ENCODE measurements around the gene MICAL2. TPM values are rescaled to one million over a fixed set of nuclear protein-coding genes. Genes with fewer than 3 reads are reported as not detected.

The MICAL2 gene
- total and polyA plus RNA-seq, 10 of the 15 experiments (the other 5 are each of a cell fraction or from before 2014, with no cell fraction given) = 0.90 to 5.6 (median 2.4) TPM

DNA sequence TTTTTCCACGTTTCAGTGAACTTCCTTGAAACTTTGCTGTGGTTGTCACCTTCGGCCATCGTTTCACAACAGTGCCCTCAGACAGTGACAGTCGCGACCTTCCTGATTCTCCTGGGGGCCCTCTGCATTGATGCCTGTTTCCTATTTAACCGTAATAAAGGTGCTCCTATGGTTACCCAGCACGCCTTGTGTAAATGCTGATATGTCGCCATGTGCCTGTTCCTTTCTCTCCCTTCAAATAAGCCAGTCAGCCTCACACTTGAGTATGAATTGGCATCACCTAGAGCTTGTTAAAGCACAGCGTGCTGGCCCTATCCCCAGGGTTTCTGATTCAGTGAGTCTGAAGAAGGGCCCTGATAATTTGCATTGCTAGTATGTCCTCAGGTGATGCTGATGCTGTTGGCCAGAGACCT lies 104.8 kb downstream of the MICAL2 start (continued):
- TF ChIP-seq, protein P1, sequence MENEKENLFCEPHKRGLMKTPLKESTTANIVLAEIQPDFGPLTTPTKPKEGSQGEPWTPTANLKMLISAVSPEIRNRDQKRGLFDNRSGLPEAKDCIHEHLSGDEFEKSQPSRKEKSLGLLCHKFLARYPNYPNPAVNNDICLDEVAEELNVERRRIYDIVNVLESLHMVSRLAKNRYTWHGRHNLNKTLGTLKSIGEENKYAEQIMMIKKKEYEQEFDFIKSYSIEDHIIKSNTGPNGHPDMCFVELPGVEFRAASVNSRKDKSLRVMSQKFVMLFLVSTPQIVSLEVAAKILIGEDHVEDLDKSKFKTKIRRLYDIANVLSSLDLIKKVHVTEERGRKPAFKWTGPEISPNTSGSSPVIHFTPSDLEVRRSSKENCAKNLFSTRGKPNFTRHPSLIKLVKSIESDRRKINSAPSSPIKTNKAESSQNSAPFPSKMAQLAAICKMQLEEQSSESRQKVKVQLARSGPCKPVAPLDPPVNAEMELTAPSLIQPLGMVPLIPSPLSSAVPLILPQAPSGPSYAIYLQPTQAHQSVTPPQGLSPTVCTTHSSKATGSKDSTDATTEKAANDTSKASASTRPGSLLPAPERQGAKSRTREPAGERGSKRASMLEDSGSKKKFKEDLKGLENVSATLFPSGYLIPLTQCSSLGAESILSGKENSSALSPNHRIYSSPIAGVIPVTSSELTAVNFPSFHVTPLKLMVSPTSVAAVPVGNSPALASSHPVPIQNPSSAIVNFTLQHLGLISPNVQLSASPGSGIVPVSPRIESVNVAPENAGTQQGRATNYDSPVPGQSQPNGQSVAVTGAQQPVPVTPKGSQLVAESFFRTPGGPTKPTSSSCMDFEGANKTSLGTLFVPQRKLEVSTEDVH (IDR thresholded peaks at IDR 0.05; ENCODE audit: low read depth, partially characterized antibody) = no peak
- TF ChIP-seq NR2F1 (conservative IDR thresholded peaks at IDR 0.05) (0 out of 2 replicates have a peak, but pooled peaks have one; percentile 19), IKZF2 (IDR thresholded peaks at IDR 0.05) (peak in 1 of 2 experiments; percentile 13; a peak in 1 of 4 replicates), HDAC2 (IDR thresholded peaks at IDR 0.05) (no peak), NFXL1 (IDR thresholded peaks at IDR 0.05; ENCODE audit: borderline replicate concordance) (no peak), PAX8 (IDR thresholded peaks at IDR 0.05) (no peak), ZBED1 (IDR thresholded peaks at IDR 0.05; ENCODE audit: borderline replicate concordance) (peak; percentile 23; the same call in 1 of the 2 replicates)

DNA sequence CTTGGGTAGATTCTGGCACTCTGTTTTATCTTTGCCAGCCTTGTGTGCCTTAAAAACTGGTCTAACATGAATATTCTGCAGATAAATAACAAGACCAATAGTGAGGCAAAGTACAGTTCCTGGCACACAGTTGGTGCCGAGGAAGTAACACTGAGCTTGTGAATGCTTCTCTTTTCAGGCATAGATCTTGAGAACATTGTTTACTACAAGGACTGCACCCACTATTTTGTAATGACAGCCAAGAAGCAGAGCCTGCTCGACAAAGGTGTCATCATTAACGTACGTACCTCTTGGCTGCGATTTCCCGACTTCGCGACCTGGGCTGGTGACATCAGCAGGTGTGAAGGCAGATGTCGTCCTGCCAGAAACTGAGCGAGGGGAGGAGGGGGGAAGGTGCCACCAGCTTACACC lies 105.7 kb downstream of the MICAL2 start:
- intact Hi-C loops (cut with micrococcal nuclease; ENCODE audit: unreplicated experiment) = no loop called here
- Histone ChIP-seq H2AFZ (ENCODE audit: control insufficient read depth, low read depth, low read length) (no peak overlapping the region), H3K9me3 (replicated peaks; ENCODE audit: control insufficient read depth, insufficient read depth, low read length) (no peaks in the 10 kb centered on the region), H3K79me2 (ENCODE audit: control insufficient read depth, insufficient read depth, low read length) (no peaks in the 10 kb centered on the region), H4K20me1 (ENCODE audit: control insufficient read depth, insufficient read depth) (no peaks in the 10 kb centered on the region), H3K4me3 (no peak overlapping the region), H3K9ac (ENCODE audit: control insufficient read depth, insufficient read depth, low read length) (no peak overlapping the region), H3K27me3 (replicated peaks in 1 of 2; ENCODE audit: control insufficient read depth in 2 of 2, insufficient read depth in 2 of 2, low read length in 1 of 2) (no peaks in the 10 kb centered on the region; a peak in 1 of 4 replicates), H3K36me3 (ENCODE audit: control insufficient read depth in 2 of 2, insufficient read depth in 2 of 2, low read length in 1 of 2) (no peaks in the 10 kb centered on the region), H3K4me2 (ENCODE audit: control insufficient read depth, insufficient read depth) (no peak overlapping the region), H3K4me1 (ENCODE audit: control insufficient read depth, insufficient read depth, low read length) (0 out of 2 replicates have a peak, but pooled peaks cover 3% of the 10 kb centered on the region), H3K27ac (ENCODE audit: control insufficient read depth, insufficient read depth) (no peak overlapping the region)
- 73% methylated on average over 10 of the region's 10 CpGs for WGBS (ENCODE audit: insufficient coverage, insufficient replicate concordance, low lambda C conversion rate, missing lambda C conversion rate)
- no peak for FAIRE-seq
- DNase-seq (ENCODE audit: low read depth, low spot score) = no peak
- BruUV-seq (replicated peaks) = no TSS peak
- CTCF ChIA-PET = interaction anchor here (1.5 to 2.6 kb wide), 3 partner anchors 17 to 52 kb away, joined by 3 to 8 read pairs (median 6); no protein-coding TSS in a partner anchor
- SMC1A ChIA-PET (ENCODE audit: uncharacterized antibody, unreplicated experiment) = interaction anchor here (0.9 kb wide), 1 partner anchor 18 kb away, joined by 3 read pairs; no protein-coding TSS in a partner anchor
- in situ Hi-C loops (cut with MboI) = no loop called here
- POLR2A ChIA-PET = no interaction called here
- no peak for TF ChIP-seq RUNX3 (IDR thresholded peaks at IDR 0.05; ENCODE audit: low read length)
- TF ChIP-seq SMC3 (IDR thresholded peaks at IDR 0.05; ENCODE audit: borderline replicate concordance, low read length) = no peak
- no peak for TF ChIP-seq SMAD1 (IDR thresholded peaks at IDR 0.05; ENCODE audit: low read depth, partially characterized antibody)
- no peak for TF ChIP-seq TCF3 (IDR thresholded peaks at IDR 0.05; ENCODE audit: borderline replicate concordance, insufficient read depth, low read depth, low read length)
- TF ChIP-seq, protein P2, sequence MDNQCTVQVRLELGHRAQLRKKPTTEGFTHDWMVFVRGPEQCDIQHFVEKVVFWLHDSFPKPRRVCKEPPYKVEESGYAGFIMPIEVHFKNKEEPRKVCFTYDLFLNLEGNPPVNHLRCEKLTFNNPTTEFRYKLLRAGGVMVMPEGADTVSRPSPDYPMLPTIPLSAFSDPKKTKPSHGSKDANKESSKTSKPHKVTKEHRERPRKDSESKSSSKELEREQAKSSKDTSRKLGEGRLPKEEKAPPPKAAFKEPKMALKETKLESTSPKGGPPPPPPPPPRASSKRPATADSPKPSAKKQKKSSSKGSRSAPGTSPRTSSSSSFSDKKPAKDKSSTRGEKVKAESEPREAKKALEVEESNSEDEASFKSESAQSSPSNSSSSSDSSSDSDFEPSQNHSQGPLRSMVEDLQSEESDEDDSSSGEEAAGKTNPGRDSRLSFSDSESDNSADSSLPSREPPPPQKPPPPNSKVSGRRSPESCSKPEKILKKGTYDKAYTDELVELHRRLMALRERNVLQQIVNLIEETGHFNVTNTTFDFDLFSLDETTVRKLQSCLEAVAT (IDR thresholded peaks at IDR 0.05) = no peak
- no peak for TF ChIP-seq MYB (IDR thresholded peaks at IDR 0.05; ENCODE audit: borderline replicate concordance, low read depth, low read length)
- no peak for TF ChIP-seq POLR2AphosphoS2 (IDR thresholded peaks at IDR 0.05; ENCODE audit: low read depth, low read length)
- RAD21 ChIA-PET (ENCODE audit: unreplicated experiment) = interaction anchor here (0.8 to 1.1 kb wide), 2 partner anchors 18 to 168 kb away, joined by 3 read pairs; no protein-coding TSS in a partner anchor
- ATAC-seq = no peak
